ENCODE results near the gene CDH8. TPM values are rescaled to one million over a fixed set of nuclear protein-coding genes. Genes with fewer than 3 reads are reported as not detected.

Gene CDH8
- not detected for total RNA-seq

GRCh38 chr16:62036101-62036801 lies at the start of gene CDH8:
CDH8 (minus strand) TSS chr16:62036438; CDS start chr16:62021403, 15,035 bp downstream.
- Histone ChIP-seq H3K4me3 (replicated peaks in 1 of 3) (no peak within 1 kb of the TSS), H3K36me3 (no peaks in the 10 kb centered on the region), H3K4me1 (no peaks in the 10 kb centered on the region), H3K27me3 (no peaks in the 10 kb centered on the region), H3K9me3 (no peaks in the 10 kb centered on the region), H3K27ac (no peak within 1 kb of the TSS)
- DNase-seq: no peak
- no peak for TF ChIP-seq POLR2A (IDR thresholded peaks at IDR 0.05)
- TF ChIP-seq CTCF (IDR thresholded peaks at IDR 0.05): no peak
- intact Hi-C loops (cut with DNase I): no loop called here
- 0% methylated on average over 19 to 33 of the region's 60 CpGs for WGBS, 2 donors

- no peak for DNase-seq
- WGBS, 2 donors: 85 to 89% methylated on average over 4 of the region's 4 CpGs
- no peak overlapping the region for H3K27ac ChIP-seq
- no peak overlapping the region for H3K4me3 ChIP-seq (replicated peaks in 1 of 3)
- intact Hi-C loops (cut with DNase I): no loop called here
- H3K36me3 ChIP-seq: no peaks in the 10 kb centered on the region
- H3K4me1 ChIP-seq: no peaks in the 10 kb centered on the region
- H3K27me3 ChIP-seq: no peaks in the 10 kb centered on the region
- no peak for TF ChIP-seq CTCF (IDR thresholded peaks at IDR 0.05)
- TF ChIP-seq POLR2A (IDR thresholded peaks at IDR 0.05): no peak
- no peaks in the 10 kb centered on the region for H3K9me3 ChIP-seq
Observed at GRCh38 chr16:62079236-62079635, 43.0 kb upstream of the CDH8 start.

GRCh38 chr16:62077998-62078397 lies 41.8 kb upstream of the CDH8 start:
- DNase-seq: no peak
- 48 to 57% methylated on average over 4 of the region's 4 CpGs for WGBS, 2 donors
- H3K36me3 ChIP-seq: no peaks in the 10 kb centered on the region
- no peaks in the 10 kb centered on the region for H3K27me3 ChIP-seq
- no peaks in the 10 kb centered on the region for H3K9me3 ChIP-seq
- no peak overlapping the region for H3K27ac ChIP-seq
- H3K4me1 ChIP-seq: no peaks in the 10 kb centered on the region
- intact Hi-C loops (cut with DNase I): no loop called here
- no peak for TF ChIP-seq CTCF (IDR thresholded peaks at IDR 0.05)
- TF ChIP-seq POLR2A (IDR thresholded peaks at IDR 0.05): no peak
- H3K4me3 ChIP-seq (replicated peaks in 1 of 3): no peak overlapping the region

GRCh38 chr16:62076886-62077285 lies 40.6 kb upstream of the CDH8 start:
- intact Hi-C loops (cut with DNase I): no loop called here

More at GRCh38 chr16:62076886-62077285, 40.6 kb upstream of the CDH8 start:
- Histone ChIP-seq H3K27me3 (no peaks in the 10 kb centered on the region), H3K4me3 (replicated peaks in 1 of 3) (no peak overlapping the region), H3K9me3 (no peaks in the 10 kb centered on the region), H3K4me1 (no peaks in the 10 kb centered on the region), H3K27ac (no peak overlapping the region), H3K36me3 (no peaks in the 10 kb centered on the region)
- DNase-seq: no peak
- TF ChIP-seq POLR2A (IDR thresholded peaks at IDR 0.05) (no peak), CTCF (IDR thresholded peaks at IDR 0.05) (no peak)
- 82% methylated on average over 3 of the region's 3 CpGs for WGBS, 2 donors

Data from thyroid gland (tissue), 4 donors.